CD4-positive, alpha-beta T cell (primary cell): ENCODE measurements around the gene ARHGAP26. TPM values are rescaled to one million over a fixed set of nuclear protein-coding genes. Genes with fewer than 3 reads are reported as not detected.

Experiments
- ATAC-seq: fragments of 200-7000 bp; cut with Tn5 transposase; one replicate; pipeline ENCODE4 v1.10.0; 2022; ENCODE audit warnings: mild to moderate bottlenecking; ENCODE audit not compliant: poor library complexity
- CTCF ChIA-PET: fragments of 350-600 bp; sonication (Branson Sonifier 250); formaldehyde crosslinking; loops from one replicate; lab custom pipeline; 2021; ENCODE audit warnings: antibody characterized with exemption, inconsistent platforms; lab: Charles Lee
- POLR2A ChIA-PET: fragments of 350-600 bp; sonication (Branson Sonifier 250); formaldehyde crosslinking; loops from one replicate; lab custom pipeline; 2021; ENCODE audit warnings: antibody characterized with exemption, inconsistent platforms; lab: Charles Lee
- DNase-seq, 14 experiments: peaks; one replicate each; pipeline ENCODE4 v3.0.0-alpha.2; 2013 to 2020; ENCODE audit warnings: mixed read lengths in 2 of 14
- H3K27ac ChIP-seq, 2 donors: one replicate each; pipeline versions ENCODE4 v1.5.1 to v1.7.0; 2013; ENCODE audit warnings: low read length in 2 of 2, low read depth in 1 of 2, mild to moderate bottlenecking in 1 of 2
- H3K27me3 ChIP-seq, 2 experiments: 1 replicate in 1 of 2; 2 replicates in 1 of 2; pipeline versions ENCODE4 v1.6.1 to v1.7.0; 2013; ENCODE audit warnings: low read length in 2 of 2, control low read depth in 1 of 2, mild to moderate bottlenecking in 1 of 2, moderate library complexity in 1 of 2; ENCODE audit not compliant: insufficient read depth in 2 of 2, control insufficient read depth in 1 of 2
- H3K36me3 ChIP-seq: one replicate; pipeline ENCODE4 v1.6.1; 2013; ENCODE audit warnings: low read length, control low read depth; ENCODE audit not compliant: insufficient read depth
- H3K4me1 ChIP-seq: one replicate; pipeline ENCODE4 v1.6.1; 2013; ENCODE audit warnings: low read length, control low read depth; ENCODE audit not compliant: insufficient read depth
- H3K4me3 ChIP-seq: one replicate; pipeline ENCODE4 v1.5.1; 2013; ENCODE audit warnings: mild to moderate bottlenecking, low read length, moderate library complexity
- H3K9me3 ChIP-seq, 2 experiments: 1 replicate in 1 of 2; 2 replicates in 1 of 2; pipeline versions ENCODE4 v1.6.1 to v1.7.0; 2013; ENCODE audit warnings: low read length in 2 of 2, mild to moderate bottlenecking in 2 of 2, control low read depth in 1 of 2, moderate library complexity in 1 of 2; ENCODE audit not compliant: control insufficient read depth in 1 of 2, insufficient read depth in 1 of 2
- H3K27ac Mint-ChIP-seq: one replicate; pipeline ENCODE4 v1.8.0; 2020; ENCODE audit warnings: mixed read lengths
- H3K27me3 Mint-ChIP-seq: one replicate; pipeline ENCODE4 v1.8.0; 2021; ENCODE audit warnings: mixed read lengths
- H3K36me3 Mint-ChIP-seq: one replicate; pipeline ENCODE4 v1.8.0; 2021; ENCODE audit warnings: low read depth, mixed read lengths
- H3K4me1 Mint-ChIP-seq: one replicate; pipeline ENCODE4 v1.8.0; 2021; ENCODE audit warnings: low read depth, mixed read lengths
- H3K4me3 Mint-ChIP-seq: one replicate; pipeline ENCODE4 v1.8.0; 2020; ENCODE audit warnings: mild to moderate bottlenecking, mixed read lengths
- H3K9me3 Mint-ChIP-seq: one replicate; pipeline ENCODE4 v1.8.0; 2020; ENCODE audit warnings: mixed read lengths
- CTCF ChIP-seq: fragments of 200-600 bp; IDR thresholded peaks from one replicate; pipeline ENCODE4 v1.8.0; 2022; ENCODE audit warnings: antibody characterized with exemption, mild to moderate bottlenecking
- intact Hi-C, 2 experiments: fragments of 100-400 bp; cut with DNase I in 1 of 2; cut with micrococcal nuclease in 1 of 2; formaldehyde crosslinking; loops; one replicate each; pipeline versions ENCODE4 v1.15.1 to v1.9.0; 2023 to 2025; cut with DNase I, micrococcal nuclease
- total RNA-seq, 174 experiments: library from RNA in 2 of 174; stranded (reverse) in 2 of 174; gene quantifications; one replicate each; pipeline ENCODE4 v1.2.3 and lab custom pipeline; 2021 to 2026

Gene ARHGAP26
- total RNA-seq, 2 experiments from 2014 or later = 24.9 to 27.3 TPM

- intact Hi-C loops = no loop called here
- H3K36me3 ChIP-seq = no peaks in the 10 kb centered on the region
- TF ChIP-seq CTCF = no peak
- DNase-seq = no peak
- Mint-ChIP-seq H3K9me3 (no peaks in the 10 kb centered on the region), H3K36me3 (peaks cover 22% of the 10 kb centered on the region), H3K4me1 (no peaks in the 10 kb centered on the region), H3K27me3 (no peaks in the 10 kb centered on the region), H3K4me3 (no peak overlapping the region), H3K27ac (no peak overlapping the region)
- POLR2A ChIA-PET = interaction anchor here (0.7 kb wide), 1 partner anchor 14 kb away, joined by 3 read pairs; no protein-coding TSS in a partner anchor
- H3K27ac ChIP-seq = no peak overlapping the region
- H3K4me3 ChIP-seq = no peak overlapping the region
- no peaks in the 10 kb centered on the region for H3K4me1 ChIP-seq
- H3K9me3 ChIP-seq = no peaks in the 10 kb centered on the region
- no peaks in the 10 kb centered on the region for H3K27me3 ChIP-seq
- CTCF ChIA-PET = no interaction called here
- no peak for ATAC-seq
Observed at GRCh38 chr5:143119881-143120341, 349.7 kb downstream of the ARHGAP26 start.

- Histone ChIP-seq H3K27me3 (no peaks in the 10 kb centered on the region), H3K9me3 (no peaks in the 10 kb centered on the region), H3K4me1 (no peaks in the 10 kb centered on the region), H3K36me3 (no peaks in the 10 kb centered on the region), H3K4me3 (no peak overlapping the region), H3K27ac (no peak overlapping the region)
- intact Hi-C loops = no loop called here
- Mint-ChIP-seq H3K9me3 (no peaks in the 10 kb centered on the region), H3K4me1 (no peaks in the 10 kb centered on the region), H3K36me3 (peaks cover 22% of the 10 kb centered on the region), H3K27me3 (no peaks in the 10 kb centered on the region), H3K4me3 (no peak overlapping the region), H3K27ac (no peak overlapping the region)
- no peak for ATAC-seq
- peak in 1 of 14 experiments; percentile 17 for DNase-seq
- TF ChIP-seq CTCF = no peak
- POLR2A ChIA-PET = no interaction called here
- CTCF ChIA-PET = no interaction called here
Observed at GRCh38 chr5:143120460-143121134, 350.4 kb downstream of the ARHGAP26 start.

GRCh38 chr5:143121135-143121475 lies 350.9 kb downstream of the ARHGAP26 start:
- Histone ChIP-seq H3K4me1 (no peaks in the 10 kb centered on the region), H3K4me3 (no peak overlapping the region), H3K36me3 (no peaks in the 10 kb centered on the region), H3K9me3 (no peaks in the 10 kb centered on the region), H3K27ac (no peak overlapping the region), H3K27me3 (no peaks in the 10 kb centered on the region)
- no peak for TF ChIP-seq CTCF
- no peaks in the 10 kb centered on the region for H3K4me1 Mint-ChIP-seq
- ChIA-PET POLR2A (no interaction called here), CTCF (no interaction called here)
- no peaks in the 10 kb centered on the region for H3K9me3 Mint-ChIP-seq
- ATAC-seq (no peak), DNase-seq (peak in 1 of 14 experiments; percentile 32)
- H3K27me3 Mint-ChIP-seq = no peaks in the 10 kb centered on the region
- H3K36me3 Mint-ChIP-seq = peaks cover 22% of the 10 kb centered on the region
- intact Hi-C loops = no loop called here
- H3K4me3 Mint-ChIP-seq = no peak overlapping the region
- H3K27ac Mint-ChIP-seq = no peak overlapping the region
